Measurements from ENCODE around the gene HOOK2.

The HOOK2 gene

DNA sequence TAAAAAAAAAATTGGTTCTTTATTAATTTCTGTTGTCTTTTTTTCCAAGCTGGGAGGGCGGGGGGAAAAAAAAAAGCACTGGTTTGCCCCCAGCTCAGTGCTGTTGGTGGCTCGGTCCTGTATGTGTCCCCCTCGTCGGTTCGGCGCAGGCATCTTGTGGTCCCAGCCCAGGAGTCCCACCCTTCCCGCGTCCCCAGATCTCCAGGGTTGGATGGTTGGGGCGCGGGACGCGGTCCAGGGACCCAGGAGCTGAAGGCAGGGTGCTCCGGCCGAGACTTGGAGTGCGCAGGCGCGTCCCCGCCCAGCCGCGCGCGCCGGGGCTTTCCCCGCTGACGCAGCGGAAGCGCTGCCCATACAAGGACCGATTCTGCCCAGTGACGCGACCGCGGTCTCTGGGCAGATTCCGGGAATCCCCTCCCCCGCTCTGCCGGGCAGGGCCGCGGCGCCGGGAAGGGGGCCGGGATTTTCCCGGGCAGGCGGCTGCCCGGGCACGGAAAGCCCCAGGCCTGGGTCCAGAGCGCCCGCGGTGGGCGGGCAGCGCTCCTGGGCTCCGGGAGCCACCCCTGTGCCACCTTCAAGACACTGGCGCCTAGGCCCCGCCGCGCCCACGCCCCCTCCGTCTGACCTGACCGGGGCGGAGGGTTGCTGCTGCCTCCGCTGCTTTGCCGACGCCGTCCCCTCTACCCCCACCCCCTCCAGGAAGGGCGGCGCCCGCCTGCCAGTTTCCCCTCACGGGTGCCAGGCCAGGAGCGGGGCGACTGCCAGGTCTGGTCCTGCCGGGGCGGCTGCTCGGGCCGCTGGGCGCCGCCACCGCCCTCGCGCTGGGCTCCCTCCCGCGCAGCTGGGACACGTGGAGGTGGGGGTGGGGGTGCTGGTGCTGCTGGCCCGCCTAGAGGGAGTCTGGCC, 18.2 kb upstream of the HOOK2 start:
- peak; percentile 94 for DNase-seq

DNA sequence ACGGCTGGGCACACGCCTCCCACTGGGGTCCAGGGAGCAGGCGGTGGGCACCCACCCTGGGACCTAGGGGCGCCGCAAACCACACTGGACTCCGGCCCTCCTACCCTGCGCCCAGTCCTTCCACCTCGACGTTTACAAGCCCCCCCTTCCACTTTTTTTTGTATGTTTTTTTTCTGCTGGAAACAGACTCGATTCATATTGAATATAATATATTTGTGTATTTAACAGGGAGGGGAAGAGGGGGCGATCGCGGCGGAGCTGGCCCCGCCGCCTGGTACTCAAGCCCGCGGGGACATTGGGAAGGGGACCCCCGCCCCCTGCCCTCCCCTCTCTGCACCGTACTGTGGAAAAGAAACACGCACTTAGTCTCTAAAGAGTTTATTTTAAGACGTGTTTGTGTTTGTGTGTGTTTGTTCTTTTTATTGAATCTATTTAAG, 17.5 kb upstream of the HOOK2 start:
- DNase-seq, result no peak

DNA sequence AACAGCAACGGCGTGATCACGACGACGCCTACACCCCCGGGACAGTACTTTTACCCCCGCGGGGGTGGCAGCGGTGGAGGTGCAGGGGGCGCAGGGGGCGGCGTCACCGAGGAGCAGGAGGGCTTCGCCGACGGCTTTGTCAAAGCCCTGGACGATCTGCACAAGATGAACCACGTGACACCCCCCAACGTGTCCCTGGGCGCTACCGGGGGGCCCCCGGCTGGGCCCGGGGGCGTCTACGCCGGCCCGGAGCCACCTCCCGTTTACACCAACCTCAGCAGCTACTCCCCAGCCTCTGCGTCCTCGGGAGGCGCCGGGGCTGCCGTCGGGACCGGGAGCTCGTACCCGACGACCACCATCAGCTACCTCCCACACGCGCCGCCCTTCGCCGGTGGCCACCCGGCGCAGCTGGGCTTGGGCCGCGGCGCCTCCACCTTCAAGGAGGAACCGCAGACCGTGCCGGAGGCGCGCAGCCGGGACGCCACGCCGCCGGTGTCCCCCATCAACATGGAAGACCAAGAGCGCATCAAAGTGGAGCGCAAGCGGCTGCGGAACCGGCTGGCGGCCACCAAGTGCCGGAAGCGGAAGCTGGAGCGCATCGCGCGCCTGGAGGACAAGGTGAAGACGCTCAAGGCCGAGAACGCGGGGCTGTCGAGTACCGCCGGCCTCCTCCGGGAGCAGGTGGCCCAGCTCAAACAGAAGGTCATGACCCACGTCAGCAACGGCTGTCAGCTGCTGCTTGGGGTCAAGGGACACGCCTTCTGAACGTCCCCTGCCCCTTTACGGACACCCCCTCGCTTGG, 16.9 kb upstream of the HOOK2 start:
- DNase-seq, result peak; percentile 68

DNA sequence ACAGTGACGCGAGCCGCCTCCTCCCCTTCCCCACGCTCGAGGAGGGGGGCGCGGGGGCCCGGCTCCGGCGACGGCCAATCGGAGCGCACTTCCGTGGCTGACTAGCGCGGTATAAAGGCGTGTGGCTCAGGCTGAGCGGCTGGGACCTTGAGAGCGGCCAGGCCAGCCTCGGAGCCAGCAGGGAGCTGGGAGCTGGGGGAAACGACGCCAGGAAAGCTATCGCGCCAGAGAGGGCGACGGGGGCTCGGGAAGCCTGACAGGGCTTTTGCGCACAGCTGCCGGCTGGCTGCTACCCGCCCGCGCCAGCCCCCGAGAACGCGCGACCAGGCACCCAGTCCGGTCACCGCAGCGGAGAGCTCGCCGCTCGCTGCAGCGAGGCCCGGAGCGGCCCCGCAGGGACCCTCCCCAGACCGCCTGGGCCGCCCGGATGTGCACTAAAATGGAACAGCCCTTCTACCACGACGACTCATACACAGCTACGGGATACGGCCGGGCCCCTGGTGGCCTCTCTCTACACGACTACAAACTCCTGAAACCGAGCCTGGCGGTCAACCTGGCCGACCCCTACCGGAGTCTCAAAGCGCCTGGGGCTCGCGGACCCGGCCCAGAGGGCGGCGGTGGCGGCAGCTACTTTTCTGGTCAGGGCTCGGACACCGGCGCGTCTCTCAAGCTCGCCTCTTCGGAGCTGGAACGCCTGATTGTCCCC, 16.1 kb upstream of the HOOK2 start, which contains the start of gene JUNB:
TSS of gene JUNB (plus strand) at position 142 of the 706 bp plus-strand sequence. CDS start at position 428, 286 bp downstream.
- DNase-seq, result peak; percentile 97

DNA sequence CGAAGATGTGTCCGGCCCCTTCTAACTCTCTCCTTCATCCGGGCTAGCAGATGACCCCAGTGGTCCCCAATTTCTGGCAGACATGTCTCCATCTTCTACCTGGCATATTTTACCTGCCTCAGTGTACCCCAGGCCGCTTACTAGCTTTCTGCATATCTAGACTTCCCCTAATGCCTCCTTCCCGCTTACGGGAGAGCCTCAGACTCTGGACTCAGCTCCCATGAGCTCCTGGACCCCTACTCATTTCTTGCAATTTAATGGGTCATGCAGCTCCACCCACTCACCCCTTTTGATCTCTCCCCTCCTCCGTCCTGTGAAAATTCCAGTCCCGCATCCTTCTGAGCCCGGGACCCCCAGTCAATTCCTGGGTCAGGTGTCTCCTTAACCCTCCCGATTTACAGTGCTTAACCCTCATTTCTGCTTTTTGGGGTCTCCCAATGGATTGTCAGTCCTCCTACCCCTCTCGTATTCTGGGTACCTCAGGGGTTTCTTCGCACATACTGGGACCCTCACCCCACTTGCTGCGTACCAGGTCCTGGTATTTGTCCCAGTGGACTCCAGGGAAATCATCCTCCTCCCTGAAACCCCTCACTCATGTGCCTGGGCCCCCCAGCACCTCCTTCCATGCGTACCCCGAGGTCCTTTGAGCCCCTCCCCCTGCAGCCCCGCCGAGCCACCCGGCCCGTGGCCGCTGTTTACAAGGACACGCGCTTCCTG, 15.4 kb upstream of the HOOK2 start:
- peak; percentile 25 for DNase-seq

DNA sequence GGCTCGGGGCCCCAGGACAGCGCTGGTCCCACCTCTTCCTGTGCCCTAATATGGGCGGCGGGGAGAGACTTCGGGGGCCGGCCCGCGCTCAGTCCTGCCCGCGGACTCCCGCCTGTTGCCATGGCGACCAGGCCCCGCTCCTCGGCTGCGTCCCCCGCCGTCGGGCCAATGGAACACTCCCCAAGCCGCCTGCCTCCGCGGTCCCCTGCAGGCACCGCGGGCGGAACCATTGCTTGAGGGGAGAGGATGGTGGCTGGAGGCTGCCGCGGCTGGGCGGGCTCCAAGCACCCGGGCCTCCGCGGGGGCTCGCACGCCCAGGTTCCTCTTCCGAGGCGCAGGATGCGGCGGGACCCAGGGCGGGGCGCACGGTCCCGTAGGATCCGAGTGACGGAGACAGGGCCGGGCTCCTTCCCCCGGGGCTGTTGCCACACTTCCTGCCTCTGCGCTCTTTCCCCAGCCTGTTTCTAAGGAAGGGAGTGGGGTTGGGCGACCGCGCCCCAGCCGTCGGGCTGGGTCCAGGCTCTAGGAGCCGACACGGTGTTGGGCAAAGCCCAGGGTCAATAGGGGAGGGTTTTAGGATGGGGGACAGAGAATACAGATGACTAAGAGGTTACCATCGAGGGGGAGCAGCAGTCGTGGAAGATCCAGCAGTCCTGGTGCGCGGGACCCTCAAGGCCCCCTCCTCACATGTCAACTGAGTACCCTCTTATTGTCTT, 14.7 kb upstream of the HOOK2 start:
- peak; percentile 97 for DNase-seq

DNA sequence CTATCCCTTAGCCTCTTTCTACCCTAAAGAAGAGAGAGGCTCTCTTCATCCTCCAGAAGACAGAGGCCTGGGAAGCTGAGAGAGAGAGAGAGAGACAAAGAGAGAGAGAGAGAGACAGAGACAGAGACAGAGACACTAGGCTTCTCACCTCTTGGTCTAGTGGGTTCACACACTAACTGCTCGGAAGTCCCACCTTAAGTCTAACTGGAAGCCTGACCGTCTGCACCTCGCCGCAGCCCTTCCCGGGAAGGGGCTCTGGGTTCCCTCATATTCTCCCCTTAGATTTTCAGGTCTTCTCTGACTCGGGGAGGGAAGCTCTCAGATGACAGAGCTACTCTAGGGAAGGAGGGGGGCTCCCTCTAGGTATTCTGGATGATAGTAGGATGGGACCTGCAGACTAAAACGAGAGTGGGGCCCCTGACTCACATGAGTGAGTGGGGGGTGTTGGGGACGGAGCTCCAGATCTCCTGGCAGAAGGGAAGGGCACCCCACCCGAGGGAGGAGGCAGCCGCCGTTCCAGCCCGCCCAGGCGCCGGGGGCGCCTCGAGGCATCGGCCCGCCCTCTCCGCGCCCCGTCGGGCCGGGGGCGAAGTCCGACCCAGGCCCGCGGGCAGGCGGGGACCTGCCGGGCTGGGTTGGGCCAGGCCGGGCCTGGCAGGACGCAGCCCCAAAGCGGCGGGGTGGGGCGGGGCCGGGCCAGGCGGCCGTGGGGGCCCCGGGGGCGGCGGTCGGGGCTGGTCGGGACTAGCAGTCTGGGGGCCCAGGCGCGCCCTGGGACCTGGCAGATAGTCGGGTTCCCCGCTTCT, 13.9 kb upstream of the HOOK2 start:
- peak; percentile 41 for DNase-seq

DNA sequence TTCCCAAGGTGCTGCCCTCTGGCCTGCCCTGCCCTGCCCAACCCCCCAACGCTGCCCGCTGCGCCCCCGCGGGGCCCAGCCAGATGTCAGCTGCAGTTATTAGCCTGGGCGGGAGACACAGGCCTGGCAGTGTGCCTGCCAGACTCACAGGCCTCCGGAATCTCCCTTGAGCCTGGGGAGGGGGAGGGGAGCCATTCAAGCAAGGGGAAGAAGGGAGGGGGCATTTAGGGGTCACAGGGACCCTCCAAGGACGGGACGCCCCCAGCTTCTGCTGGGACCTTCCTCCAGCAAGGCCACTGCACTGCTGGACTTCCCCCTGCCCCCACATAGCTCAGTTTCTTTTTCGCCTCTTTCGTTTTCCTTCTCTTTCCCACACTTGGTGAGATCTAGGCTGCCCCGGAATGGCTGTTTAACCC, 13.3 kb upstream of the HOOK2 start:
- DNase-seq, result peak; percentile 77

DNA sequence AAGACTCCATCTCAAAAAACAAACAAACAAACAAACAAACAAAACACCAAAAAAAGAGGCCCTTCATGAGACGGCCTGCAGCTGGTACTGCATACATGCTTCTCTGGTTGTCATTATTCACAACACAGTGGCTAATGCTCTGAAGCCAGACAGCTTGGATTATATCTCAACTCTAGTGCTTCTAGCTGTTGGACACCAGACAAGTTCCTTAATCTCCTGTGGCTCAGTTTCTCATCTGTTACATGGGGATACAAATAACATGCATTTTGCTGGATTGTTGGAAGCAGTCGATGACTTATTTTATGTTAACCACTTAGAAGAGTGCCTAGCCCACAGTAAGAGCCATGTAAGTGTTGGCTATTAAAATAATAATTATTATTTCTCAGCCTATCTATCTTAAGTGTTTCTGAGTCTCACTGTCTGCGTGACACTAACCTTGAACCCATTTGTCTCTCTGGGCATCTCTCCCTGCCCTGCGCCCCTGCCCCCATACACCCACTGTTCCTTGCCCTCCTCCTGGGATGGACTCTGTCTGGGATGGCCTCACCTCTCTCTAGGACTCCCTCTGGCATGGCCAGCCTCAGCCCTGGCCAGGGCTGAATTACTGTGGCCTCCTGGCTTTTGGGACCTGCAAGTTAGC, 12.8 kb upstream of the HOOK2 start:
- no peak for DNase-seq

DNA sequence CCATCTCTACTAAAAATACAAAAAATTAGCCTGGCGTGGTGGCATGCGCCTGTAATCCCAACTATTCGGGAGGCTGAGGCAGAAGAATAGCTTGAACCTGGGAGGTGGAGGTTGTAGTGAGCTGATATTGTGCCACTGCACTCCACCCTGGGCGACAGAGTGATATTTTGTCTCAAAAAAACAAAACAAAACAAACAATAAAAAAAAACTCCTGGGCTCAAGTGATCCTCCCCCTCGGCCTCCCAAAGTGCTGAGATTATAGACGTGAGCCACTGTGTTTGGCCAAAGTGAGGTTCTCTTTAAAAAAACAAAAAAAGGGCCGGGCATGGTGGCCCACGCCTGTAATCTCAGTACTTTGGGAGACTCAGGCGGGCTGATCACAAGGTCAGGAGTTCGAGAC, 12.1 kb upstream of the HOOK2 start:
- no peak for DNase-seq

DNA sequence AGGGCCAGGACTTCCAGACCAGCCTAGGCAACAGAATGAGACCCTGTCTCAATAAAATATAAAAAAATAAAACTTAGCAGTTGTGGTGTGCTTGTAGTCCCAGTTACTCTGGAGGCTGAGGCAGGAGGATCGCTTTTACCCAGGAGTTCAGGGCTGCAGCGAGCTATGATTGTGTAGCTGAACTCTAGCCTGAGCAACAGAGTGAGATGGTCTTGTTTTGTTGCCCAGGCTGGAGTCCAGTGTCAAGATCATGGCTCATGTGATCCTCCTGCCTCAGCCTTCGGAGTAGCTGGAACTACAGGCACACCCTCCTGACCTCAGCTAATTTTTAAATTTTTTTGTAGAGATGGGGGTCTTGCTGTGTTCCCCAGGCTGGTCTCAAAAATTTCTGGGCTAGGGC, 11.6 kb upstream of the HOOK2 start:
- DNase-seq, result no peak

DNA sequence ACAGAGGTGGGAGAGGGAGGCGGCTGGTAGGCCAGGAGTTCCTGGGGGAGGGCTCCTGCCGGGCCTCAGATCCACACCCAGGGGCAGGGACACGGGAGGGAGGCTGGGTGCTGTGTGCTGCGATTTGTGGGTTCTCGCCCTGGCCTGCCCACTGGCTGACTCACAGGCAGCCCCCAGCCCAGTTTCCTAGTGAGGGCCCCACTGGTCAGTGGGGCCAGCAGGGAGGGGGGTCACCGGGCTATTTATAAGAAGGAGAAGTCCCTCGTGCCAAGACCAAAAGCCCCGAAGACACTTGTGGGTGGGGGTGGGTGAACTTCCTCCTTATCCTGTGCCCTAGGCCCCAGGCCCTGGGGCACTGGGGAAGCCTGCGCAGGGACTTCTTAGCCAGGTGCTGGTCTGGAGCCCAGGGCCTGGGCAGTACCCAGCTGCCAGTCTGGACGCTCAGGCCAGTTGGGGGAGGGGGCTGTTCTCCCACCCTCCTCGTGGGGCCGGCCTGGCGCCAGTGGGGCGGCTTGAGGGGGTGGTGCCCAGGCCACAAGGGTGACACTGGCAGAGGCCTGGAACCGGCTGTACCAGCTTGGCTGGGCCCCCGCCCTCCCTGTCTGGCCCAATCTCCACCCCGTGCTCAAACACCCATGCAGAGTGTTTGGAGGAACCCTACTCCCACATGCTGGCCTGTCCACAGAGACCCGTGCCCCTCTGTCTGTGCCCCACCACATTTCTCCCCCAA, 11.0 kb upstream of the HOOK2 start:
- DNase-seq, result no peak

DNA sequence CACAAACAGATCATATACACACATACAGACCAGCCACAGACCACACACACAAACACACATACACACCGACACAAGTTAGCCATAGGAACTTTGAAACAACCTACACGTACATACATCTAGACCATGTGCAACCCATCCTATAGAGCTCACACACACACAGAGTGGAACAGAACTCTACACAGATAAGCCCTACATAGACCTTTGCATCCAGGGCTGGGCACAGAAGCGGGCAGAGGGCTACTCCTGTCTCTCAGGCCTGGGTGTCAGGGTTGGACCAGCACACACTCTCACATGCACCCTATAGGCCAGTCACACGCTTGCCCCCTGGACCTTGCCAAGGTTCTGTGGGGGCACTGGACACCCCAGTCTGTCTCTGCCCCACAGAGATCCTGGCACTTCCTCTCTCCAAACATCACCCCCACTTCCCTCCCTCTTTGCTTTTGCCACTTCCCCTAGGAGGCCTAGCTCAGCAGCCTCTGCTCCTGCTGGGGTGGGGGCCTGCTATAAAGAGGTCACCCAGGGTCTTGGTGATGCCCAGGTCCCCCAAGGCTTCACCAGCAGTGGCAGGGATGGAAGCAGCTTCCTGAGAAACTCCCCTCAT, 10.2 kb upstream of the HOOK2 start:
- no peak for DNase-seq

DNA sequence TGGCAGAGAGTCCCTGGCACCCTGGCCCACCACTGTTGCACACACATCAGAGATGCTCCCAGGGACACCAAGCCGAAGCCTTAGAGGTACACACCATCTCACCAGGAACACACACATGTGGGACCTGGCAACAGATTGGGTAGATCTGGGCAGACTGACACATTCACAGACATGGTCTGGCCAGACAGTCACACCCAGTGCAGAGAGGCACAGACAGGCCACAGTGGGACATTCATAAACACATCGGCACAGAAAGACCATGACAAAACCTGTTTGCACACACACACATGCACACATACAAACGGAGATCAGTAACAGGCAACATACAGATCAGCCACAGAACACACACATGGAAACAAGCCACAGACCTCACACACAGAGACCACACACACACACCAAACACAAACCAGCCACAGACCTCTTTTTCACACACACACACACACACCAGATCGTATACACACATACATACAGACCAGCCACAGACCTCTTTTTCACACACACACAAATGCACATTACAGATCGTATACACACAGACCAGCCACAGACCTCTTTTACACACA, 9.6 kb upstream of the HOOK2 start:
- no peak for DNase-seq

DNA sequence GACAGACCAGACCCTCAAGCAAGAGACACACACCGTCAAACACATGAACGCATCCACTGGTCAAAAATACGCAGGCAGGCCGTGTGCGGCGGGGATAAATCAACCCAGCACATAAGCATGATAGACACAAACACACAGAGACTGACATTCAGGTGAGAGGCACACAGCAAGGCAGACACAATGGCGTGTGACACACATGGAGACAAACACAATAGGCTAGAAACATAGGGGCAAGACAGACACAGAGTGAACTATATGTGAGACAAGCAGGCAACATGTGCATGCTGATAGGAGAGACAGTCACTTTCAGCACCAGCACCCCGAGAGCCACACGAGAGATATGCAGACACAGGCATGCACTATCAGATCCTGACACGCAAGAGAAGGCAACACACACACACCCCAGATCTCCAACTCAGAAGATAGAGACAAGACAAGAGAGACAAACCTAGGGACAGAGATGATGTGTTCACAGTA, 9.1 kb upstream of the HOOK2 start:
- DNase-seq, result no peak

DNA sequence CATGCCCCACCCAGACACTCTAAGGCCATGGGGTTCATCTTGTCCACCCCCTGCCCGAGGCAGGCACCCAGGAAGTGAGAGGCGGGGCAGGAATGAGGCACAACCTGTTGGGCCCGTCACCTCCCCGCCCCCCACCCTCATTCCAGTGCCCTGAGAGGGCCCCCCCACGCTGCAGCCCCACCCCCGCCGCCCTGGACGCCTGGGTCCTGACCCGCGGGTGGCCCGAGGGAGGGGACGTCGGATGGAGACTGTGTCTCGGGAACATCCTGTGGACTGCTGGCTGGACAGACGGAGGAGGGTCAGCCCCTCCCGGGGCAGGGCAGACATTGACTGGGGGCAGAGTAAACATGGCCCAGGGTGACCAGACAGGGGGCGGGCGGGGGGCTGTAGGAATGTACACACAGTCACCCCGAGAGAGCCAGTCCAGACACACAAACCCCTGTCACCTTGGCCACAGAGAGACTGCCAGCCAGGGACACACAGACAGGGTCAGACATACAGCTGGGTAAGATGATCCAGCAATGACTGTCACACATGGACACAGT, 8.6 kb upstream of the HOOK2 start:
- peak; percentile 47 for DNase-seq

DNA sequence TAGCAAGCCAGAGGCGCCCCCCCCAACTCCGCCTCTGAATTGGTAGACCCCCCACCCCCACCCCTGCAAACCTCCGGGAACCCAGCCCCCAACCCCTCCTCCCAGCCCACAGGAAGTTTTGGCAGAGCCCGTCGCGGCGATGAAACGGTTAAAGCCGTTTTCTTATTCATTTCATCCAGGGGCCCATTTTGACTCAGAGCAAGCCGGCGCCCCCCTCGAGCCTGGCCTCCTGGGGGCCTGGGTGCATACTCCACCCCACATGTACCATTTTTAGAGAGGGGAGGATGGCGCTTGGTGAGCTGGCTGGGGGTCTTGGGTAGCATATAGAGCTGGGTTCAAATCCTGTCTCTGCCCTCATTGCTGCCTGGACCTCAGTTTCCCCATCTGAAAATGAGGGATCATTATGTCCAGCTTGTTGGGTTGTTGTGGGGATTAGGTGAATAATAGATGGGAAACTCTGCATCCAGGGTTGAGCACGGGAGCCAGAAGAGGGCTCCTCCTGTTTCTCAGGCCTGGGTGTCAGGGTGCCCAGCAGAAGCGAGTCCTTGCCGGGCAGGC, 8.0 kb upstream of the HOOK2 start:
- no peak for DNase-seq
